Body of pancreas (tissue), 4 donors: ENCODE results near the gene IFNA1. TPM values are rescaled to one million over a fixed set of nuclear protein-coding genes. Genes with fewer than 3 reads are reported as not detected.

Source experiments
- ATAC-seq: fragments of 150-250 bp; one replicate; pipeline ENCODE4 v1.9.1; 2016
- DNase-seq, 4 donors: peaks; one replicate each; pipeline ENCODE4 v3.0.0-alpha.2; 2019
- H3K27ac ChIP-seq, 4 donors: fragments of 200-600 bp; sonication (generic); 1 replicate in 3 of 4; 2 replicates in 1 of 4; pipeline versions ENCODE4 v1.5.1 to v1.6.1; 2016 to 2019; ENCODE audit warnings: mild to moderate bottlenecking in 1 of 4, mixed read lengths in 1 of 4, moderate library complexity in 1 of 4
- H3K27me3 ChIP-seq, 2 donors: fragments of 200-600 bp; sonication (generic); one replicate each; pipeline ENCODE4 v1.6.0; 2016; ENCODE audit warnings: mild to moderate bottlenecking in 1 of 2
- H3K36me3 ChIP-seq, 2 donors: fragments of 200-600 bp; sonication (generic); replicated peaks in 1 of 2; 2 replicates each; pipeline ENCODE4 v1.5.1; 2016; ENCODE audit warnings: low read depth in 2 of 2; ENCODE audit not compliant: insufficient read depth in 1 of 2
- H3K4me1 ChIP-seq: fragments of 200-600 bp; sonication (generic); one replicate; pipeline ENCODE4 v1.6.0; 2016
- H3K4me3 ChIP-seq, 2 donors: fragments of 200-600 bp; sonication (generic); 1 replicate in 1 of 2; 2 replicates in 1 of 2; pipeline ENCODE4 v1.5.1; 2016 to 2019
- H3K9me3 ChIP-seq, 3 donors: fragments of 200-600 bp; sonication (generic); 1 replicate in 2 of 3; 2 replicates in 1 of 3; pipeline ENCODE4 v1.5.1; 2016
- CTCF ChIP-seq, 7 experiments: fragments of 450-650 bp in 4 of 7; fragments of 200-600 bp in 3 of 7; sonication (generic) in 3 of 7; IDR thresholded peaks; one replicate each; pipeline ENCODE4 v1.5.1; 2016 to 2019; ENCODE audit warnings: antibody characterized with exemption in 7 of 7
- POLR2A ChIP-seq, 3 donors: fragments of 450-650 bp; IDR thresholded peaks; one replicate each; pipeline ENCODE4 v1.6.1; 2016; ENCODE audit warnings: antibody characterized with exemption in 3 of 3, mild to moderate bottlenecking in 2 of 3
- WGBS, 2 donors: methylation state at CpG; one replicate each; pipeline ENCODE4 v1.1.5; 2017; 5-methylcytosine and 5-hydroxymethylcytosine counted together
- intact Hi-C: fragments of 100-400 bp; cut with DNase I; formaldehyde crosslinking; loops from one replicate; pipeline ENCODE4 v1.15.1; 2023
- total RNA-seq, 2 donors: library from RNA; depleted of rRNA; stranded (reverse); fragments of >200 nt; gene quantifications; one replicate each; pipeline ENCODE4 v1.1.0, GENCODE V29; 2016

The IFNA1 gene
- total RNA-seq, 2 donors from 2014 or later, result not detected

- Histone ChIP-seq H3K9me3 (no peaks in the 10 kb centered on the region), H3K27ac (no peak overlapping the region), H3K4me1 (no peaks in the 10 kb centered on the region), H3K36me3 (no peaks in the 10 kb centered on the region), H3K4me3 (no peak overlapping the region), H3K27me3 (no peaks in the 10 kb centered on the region)
- TF ChIP-seq POLR2A (IDR thresholded peaks at IDR 0.05) (no peak), CTCF (IDR thresholded peaks at IDR 0.05) (no peak)
- DNase-seq (no peak), ATAC-seq (no peak)
- 69 to 71% methylated on average over 4 of the region's 4 CpGs for WGBS, 2 donors
- intact Hi-C loops, result no loop called here
Observed at GRCh38 chr9:21413151-21413550, 27.1 kb upstream of the IFNA1 start.

- H3K27ac ChIP-seq, result no peak overlapping the region
- no peaks in the 10 kb centered on the region for H3K4me1 ChIP-seq
- no peaks in the 10 kb centered on the region for H3K36me3 ChIP-seq
- no peaks in the 10 kb centered on the region for H3K9me3 ChIP-seq
- H3K27me3 ChIP-seq, result no peaks in the 10 kb centered on the region
- no peak for DNase-seq
- TF ChIP-seq POLR2A (IDR thresholded peaks at IDR 0.05), result no peak
- TF ChIP-seq CTCF (IDR thresholded peaks at IDR 0.05), result peak in 1 of 7 experiments; percentile 5
- intact Hi-C loops, result no loop called here
- 54 to 57% methylated on average over 5 of the region's 5 CpGs for WGBS, 2 donors
- no peak overlapping the region for H3K4me3 ChIP-seq
- no peak for ATAC-seq
Observed at GRCh38 chr9:21413624-21414023, 26.6 kb upstream of the IFNA1 start.

- no peak for TF ChIP-seq POLR2A (IDR thresholded peaks at IDR 0.05)
- no peak for TF ChIP-seq CTCF (IDR thresholded peaks at IDR 0.05)
Observed at GRCh38 chr9:21414220-21414940, 25.9 kb upstream of the IFNA1 start.

GRCh38 chr9:21415493-21416267 lies 24.6 kb upstream of the IFNA1 start:
- Histone ChIP-seq H3K27ac (no peak overlapping the region), H3K4me3 (no peak overlapping the region), H3K4me1 (no peaks in the 10 kb centered on the region), H3K36me3 (no peaks in the 10 kb centered on the region), H3K27me3 (no peaks in the 10 kb centered on the region), H3K9me3 (no peaks in the 10 kb centered on the region)
- ATAC-seq (peak; percentile 27), DNase-seq (no peak)
- intact Hi-C loops, result no loop called here
- TF ChIP-seq POLR2A (IDR thresholded peaks at IDR 0.05) (no peak), CTCF (IDR thresholded peaks at IDR 0.05) (no peak)
- 39 to 61% methylated on average over 5 of the region's 5 CpGs for WGBS, 2 donors

More at GRCh38 chr9:21414220-21414940, 25.9 kb upstream of the IFNA1 start:
- no peak overlapping the region for H3K27ac ChIP-seq
- H3K4me3 ChIP-seq, result no peak overlapping the region
- no peaks in the 10 kb centered on the region for H3K36me3 ChIP-seq
- intact Hi-C loops, result no loop called here
- ATAC-seq (no peak), DNase-seq (no peak)
- H3K9me3 ChIP-seq, result no peaks in the 10 kb centered on the region
- 73 to 79% methylated on average over 2 of the region's 2 CpGs for WGBS, 2 donors
- no peaks in the 10 kb centered on the region for H3K4me1 ChIP-seq
- H3K27me3 ChIP-seq, result no peaks in the 10 kb centered on the region
